ENCODE results near the gene ADAMTS6. TPM values are rescaled to one million over a fixed set of nuclear protein-coding genes. Genes with fewer than 3 reads are reported as not detected.
"Not testable (repeated sequence)": the region's sequence is repeated elsewhere in the genome, so short reads cannot be mapped to it uniquely, and the experiment has no call there.

The ADAMTS6 gene
- total RNA-seq, 3 donors from 2014 or later (not counting 1 experiment from before 2014, with no cell fraction given) = 0.47 to 1.4 (median 1.1) TPM

GRCh38 chr5:65186646-65187227 lies 295.0 kb downstream of the ADAMTS6 start:
- H3K27ac ChIP-seq (ENCODE audit: low read length) = no peak overlapping the region
- H3K4me1 ChIP-seq (ENCODE audit: control insufficient read depth, insufficient read depth, low read length) = no peaks in the 10 kb centered on the region
- Mint-ChIP-seq H3K4me1 (no peaks in the 10 kb centered on the region), H3K9me3 (no peaks in the 10 kb centered on the region), H3K36me3 (no peaks in the 10 kb centered on the region), H3K27ac (no peak overlapping the region), H3K4me3 (no peak overlapping the region), H3K27me3 (ENCODE audit: low read depth in 2 of 2) (peaks cover 0 to 8% of the 10 kb centered on the region in 2 donors)
- H3K27me3 ChIP-seq (ENCODE audit: control insufficient read depth, insufficient read depth, low read length) = no peaks in the 10 kb centered on the region
- no peak for TF ChIP-seq CTCF (IDR thresholded peaks at IDR 0.05)
- H3K4me3 ChIP-seq (ENCODE audit: low read length) = no peak overlapping the region
- DNase-seq = no peak
- no peaks in the 10 kb centered on the region for H3K9me3 ChIP-seq (ENCODE audit: control insufficient read depth, insufficient read depth, low read length)
- 83% methylated on average over 1 of the region's 2 CpGs for WGBS (ENCODE audit: insufficient coverage)
- ATAC-seq = no peak
- intact Hi-C loops (cut with micrococcal nuclease) = no loop called here
- no peaks in the 10 kb centered on the region for H3K36me3 ChIP-seq (ENCODE audit: control insufficient read depth, insufficient read depth, low read length)

GRCh38 chr5:65185468-65185867 lies 296.3 kb downstream of the ADAMTS6 start:
- no peaks in the 10 kb centered on the region for H3K4me1 ChIP-seq (ENCODE audit: control insufficient read depth, insufficient read depth, low read length)
- no peaks in the 10 kb centered on the region for H3K27me3 ChIP-seq (ENCODE audit: control insufficient read depth, insufficient read depth, low read length)
- no peaks in the 10 kb centered on the region for H3K36me3 Mint-ChIP-seq
- H3K4me3 ChIP-seq (ENCODE audit: low read length) = no peak overlapping the region
- no peaks in the 10 kb centered on the region for H3K4me1 Mint-ChIP-seq
- no peaks in the 10 kb centered on the region for H3K9me3 ChIP-seq (ENCODE audit: control insufficient read depth, insufficient read depth, low read length)
- no peak overlapping the region for H3K4me3 Mint-ChIP-seq
- ATAC-seq = no peak
- H3K27ac Mint-ChIP-seq = no peak overlapping the region
- no peaks in the 10 kb centered on the region for H3K36me3 ChIP-seq (ENCODE audit: control insufficient read depth, insufficient read depth, low read length)
- H3K27me3 Mint-ChIP-seq (ENCODE audit: low read depth in 2 of 2) = peaks cover 0 to 3% of the 10 kb centered on the region in 2 donors
- WGBS (ENCODE audit: insufficient coverage) = 100% methylated on average over 1 of the region's 1 CpG
- H3K9me3 Mint-ChIP-seq = no peaks in the 10 kb centered on the region
- no peak overlapping the region for H3K27ac ChIP-seq (ENCODE audit: low read length)
- no peak for TF ChIP-seq CTCF (IDR thresholded peaks at IDR 0.05)
- DNase-seq = no peak
- intact Hi-C loops (cut with micrococcal nuclease) = no loop called here

- H3K27ac Mint-ChIP-seq = no peak overlapping the region
- H3K4me1 Mint-ChIP-seq = no peaks in the 10 kb centered on the region
- H3K4me3 Mint-ChIP-seq = no peak overlapping the region
- H3K27me3 Mint-ChIP-seq (ENCODE audit: low read depth in 2 of 2) = peaks cover 0 to 3% of the 10 kb centered on the region in 2 donors
- no peaks in the 10 kb centered on the region for H3K4me1 ChIP-seq (ENCODE audit: control insufficient read depth, insufficient read depth, low read length)
- WGBS (ENCODE audit: insufficient coverage) = 91% methylated on average over 5 of the region's 5 CpGs
- no peak for DNase-seq
- no peak for TF ChIP-seq CTCF (IDR thresholded peaks at IDR 0.05)
- H3K36me3 Mint-ChIP-seq = no peaks in the 10 kb centered on the region
- intact Hi-C loops (cut with micrococcal nuclease) = no loop called here
- no peaks in the 10 kb centered on the region for H3K36me3 ChIP-seq (ENCODE audit: control insufficient read depth, insufficient read depth, low read length)
- H3K27ac ChIP-seq (ENCODE audit: low read length) = no peak overlapping the region
- H3K4me3 ChIP-seq (ENCODE audit: low read length) = no peak overlapping the region
- no peaks in the 10 kb centered on the region for H3K9me3 Mint-ChIP-seq
- no peaks in the 10 kb centered on the region for H3K27me3 ChIP-seq (ENCODE audit: control insufficient read depth, insufficient read depth, low read length)
- no peak for ATAC-seq
- H3K9me3 ChIP-seq (ENCODE audit: control insufficient read depth, insufficient read depth, low read length) = no peaks in the 10 kb centered on the region
Observed at GRCh38 chr5:65184780-65185179, 296.9 kb downstream of the ADAMTS6 start.

GRCh38 chr5:65174231-65174630 lies 307.5 kb downstream of the ADAMTS6 start:
- WGBS (ENCODE audit: insufficient coverage) = 97% methylated on average over 18 of the region's 18 CpGs
- H3K27ac Mint-ChIP-seq; H3K4me1 ChIP-seq (ENCODE audit: control insufficient read depth, insufficient read depth, low read length); H3K9me3 Mint-ChIP-seq; H3K27ac ChIP-seq (ENCODE audit: low read length); H3K4me1 Mint-ChIP-seq; H3K4me3 ChIP-seq (ENCODE audit: low read length); H3K27me3 Mint-ChIP-seq (ENCODE audit: low read depth in 2 of 2); H3K36me3 ChIP-seq (ENCODE audit: control insufficient read depth, insufficient read depth, low read length); ATAC-seq; intact Hi-C loops (cut with micrococcal nuclease); DNase-seq; H3K4me3 Mint-ChIP-seq; H3K9me3 ChIP-seq (ENCODE audit: control insufficient read depth, insufficient read depth, low read length); H3K36me3 Mint-ChIP-seq; H3K27me3 ChIP-seq (ENCODE audit: control insufficient read depth, insufficient read depth, low read length): not testable (repeated sequence)
